ENCODE results near the gene FXYD2.

GRCh38 chr11:117799634-117800033 lies 24.9 kb downstream of the FXYD2 start:
- TF ChIP-seq, protein P1, sequence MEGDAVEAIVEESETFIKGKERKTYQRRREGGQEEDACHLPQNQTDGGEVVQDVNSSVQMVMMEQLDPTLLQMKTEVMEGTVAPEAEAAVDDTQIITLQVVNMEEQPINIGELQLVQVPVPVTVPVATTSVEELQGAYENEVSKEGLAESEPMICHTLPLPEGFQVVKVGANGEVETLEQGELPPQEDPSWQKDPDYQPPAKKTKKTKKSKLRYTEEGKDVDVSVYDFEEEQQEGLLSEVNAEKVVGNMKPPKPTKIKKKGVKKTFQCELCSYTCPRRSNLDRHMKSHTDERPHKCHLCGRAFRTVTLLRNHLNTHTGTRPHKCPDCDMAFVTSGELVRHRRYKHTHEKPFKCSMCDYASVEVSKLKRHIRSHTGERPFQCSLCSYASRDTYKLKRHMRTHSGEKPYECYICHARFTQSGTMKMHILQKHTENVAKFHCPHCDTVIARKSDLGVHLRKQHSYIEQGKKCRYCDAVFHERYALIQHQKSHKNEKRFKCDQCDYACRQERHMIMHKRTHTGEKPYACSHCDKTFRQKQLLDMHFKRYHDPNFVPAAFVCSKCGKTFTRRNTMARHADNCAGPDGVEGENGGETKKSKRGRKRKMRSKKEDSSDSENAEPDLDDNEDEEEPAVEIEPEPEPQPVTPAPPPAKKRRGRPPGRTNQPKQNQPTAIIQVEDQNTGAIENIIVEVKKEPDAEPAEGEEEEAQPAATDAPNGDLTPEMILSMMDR (IDR thresholded peaks at IDR 0.05; ENCODE audit: extremely low read depth in 1 of 2, insufficient read depth in 1 of 2, low read depth in 1 of 2, low read length in 2 of 2) = no peak
- no peak for TF ChIP-seq MYC (IDR thresholded peaks at IDR 0.05; ENCODE audit: low read depth, low read length)
- no peak for TF ChIP-seq POLR2A (IDR thresholded peaks at IDR 0.05; ENCODE audit: low read depth, low read length)
- no peak for TF ChIP-seq POLR2AphosphoS5 (IDR thresholded peaks at IDR 0.05; ENCODE audit: insufficient read depth, low read depth, low read length)
- TF ChIP-seq, protein P2, sequence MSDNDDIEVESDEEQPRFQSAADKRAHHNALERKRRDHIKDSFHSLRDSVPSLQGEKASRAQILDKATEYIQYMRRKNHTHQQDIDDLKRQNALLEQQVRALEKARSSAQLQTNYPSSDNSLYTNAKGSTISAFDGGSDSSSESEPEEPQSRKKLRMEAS (IDR thresholded peaks at IDR 0.05; ENCODE audit: insufficient read depth, insufficient read length) = no peak
- TF ChIP-seq FOS (IDR thresholded peaks at IDR 0.05; ENCODE audit: borderline replicate concordance, insufficient read depth, low read length) = no peak
- TF ChIP-seq GATA2 (IDR thresholded peaks at IDR 0.05; ENCODE audit: insufficient read depth, insufficient read length, low read depth, low read length) = no peak
- TF ChIP-seq EZH2 (IDR thresholded peaks at IDR 0.05; ENCODE audit: borderline replicate concordance, low read depth, low read length, severe bottlenecking) = no peak

Data from endothelial cell of umbilical vein (primary cell).